ENCODE results near the gene HNF1B. TPM values are rescaled to one million over a fixed set of nuclear protein-coding genes. Genes with fewer than 3 reads are reported as not detected.

HNF1B gene
- total RNA-seq, 2 donors from 2014 or later = not detected

DNA sequence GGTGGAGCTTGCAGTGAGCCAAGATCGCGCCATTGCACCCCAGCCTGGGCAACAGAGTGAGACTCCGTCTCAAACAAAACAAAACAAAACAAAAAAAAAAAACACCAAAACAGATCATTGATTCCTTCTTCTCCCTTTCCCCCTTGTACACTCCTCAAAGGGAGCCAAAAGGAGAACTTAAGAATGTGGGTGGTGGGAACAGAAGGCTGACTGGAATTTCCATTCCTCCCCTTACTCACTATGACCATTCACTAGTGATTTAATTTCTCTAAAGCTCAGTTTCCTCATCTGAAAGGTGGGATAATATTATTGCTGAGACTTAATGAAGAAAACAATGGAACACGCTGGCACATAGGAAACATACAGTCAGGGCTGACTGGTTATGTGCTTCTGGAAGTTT is 17.1 kb upstream of the HNF1B start:
- Histone ChIP-seq H3K4me1 (ENCODE audit: control insufficient read depth in 1 of 2, low read depth in 2 of 2) (no peaks in the 10 kb centered on the region), H3K27ac (no peak overlapping the region), H3K27me3 (replicated peaks; ENCODE audit: insufficient read depth) (no peaks in the 10 kb centered on the region), H3K9me3 (no peaks in the 10 kb centered on the region), H3K36me3 (no peaks in the 10 kb centered on the region), H3K4me3 (no peak overlapping the region)
- ATAC-seq (ENCODE audit: insufficient number of reproducible peaks, low FRiP score, low read depth) = no peak
- no peak for DNase-seq (ENCODE audit: low spot score)
- TF ChIP-seq, protein P1, sequence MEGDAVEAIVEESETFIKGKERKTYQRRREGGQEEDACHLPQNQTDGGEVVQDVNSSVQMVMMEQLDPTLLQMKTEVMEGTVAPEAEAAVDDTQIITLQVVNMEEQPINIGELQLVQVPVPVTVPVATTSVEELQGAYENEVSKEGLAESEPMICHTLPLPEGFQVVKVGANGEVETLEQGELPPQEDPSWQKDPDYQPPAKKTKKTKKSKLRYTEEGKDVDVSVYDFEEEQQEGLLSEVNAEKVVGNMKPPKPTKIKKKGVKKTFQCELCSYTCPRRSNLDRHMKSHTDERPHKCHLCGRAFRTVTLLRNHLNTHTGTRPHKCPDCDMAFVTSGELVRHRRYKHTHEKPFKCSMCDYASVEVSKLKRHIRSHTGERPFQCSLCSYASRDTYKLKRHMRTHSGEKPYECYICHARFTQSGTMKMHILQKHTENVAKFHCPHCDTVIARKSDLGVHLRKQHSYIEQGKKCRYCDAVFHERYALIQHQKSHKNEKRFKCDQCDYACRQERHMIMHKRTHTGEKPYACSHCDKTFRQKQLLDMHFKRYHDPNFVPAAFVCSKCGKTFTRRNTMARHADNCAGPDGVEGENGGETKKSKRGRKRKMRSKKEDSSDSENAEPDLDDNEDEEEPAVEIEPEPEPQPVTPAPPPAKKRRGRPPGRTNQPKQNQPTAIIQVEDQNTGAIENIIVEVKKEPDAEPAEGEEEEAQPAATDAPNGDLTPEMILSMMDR (IDR thresholded peaks at IDR 0.05) = no peak

DNA sequence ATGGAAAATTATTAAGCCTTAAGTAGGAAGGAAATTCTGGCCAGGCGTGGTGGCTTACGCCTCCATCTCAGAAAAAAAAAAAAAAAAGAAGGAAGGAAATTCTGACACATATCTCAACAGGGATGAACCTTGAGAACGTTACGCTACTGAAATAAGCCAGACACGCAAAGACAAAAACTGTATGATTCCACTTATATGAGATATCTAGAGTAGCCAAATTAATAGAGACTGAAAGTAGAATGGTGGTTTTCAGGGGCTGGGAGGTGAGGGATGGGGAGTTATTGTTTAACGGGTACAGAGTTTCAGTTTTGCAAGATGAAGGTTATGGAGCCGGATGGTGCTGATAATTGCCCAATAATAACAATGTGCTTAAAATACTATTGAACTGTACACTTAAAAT is 16.2 kb upstream of the HNF1B start:
- Histone ChIP-seq H3K4me1 (ENCODE audit: control insufficient read depth in 1 of 2, low read depth in 2 of 2) (no peaks in the 10 kb centered on the region), H3K27ac (no peak overlapping the region), H3K9me3 (no peaks in the 10 kb centered on the region), H3K4me3 (no peak overlapping the region), H3K27me3 (replicated peaks; ENCODE audit: insufficient read depth) (no peaks in the 10 kb centered on the region), H3K36me3 (no peaks in the 10 kb centered on the region)
- DNase-seq (ENCODE audit: low spot score) (no peak), ATAC-seq (ENCODE audit: insufficient number of reproducible peaks, low FRiP score, low read depth) (no peak)
- TF ChIP-seq, protein P1 (IDR thresholded peaks at IDR 0.05) = no peak

DNA sequence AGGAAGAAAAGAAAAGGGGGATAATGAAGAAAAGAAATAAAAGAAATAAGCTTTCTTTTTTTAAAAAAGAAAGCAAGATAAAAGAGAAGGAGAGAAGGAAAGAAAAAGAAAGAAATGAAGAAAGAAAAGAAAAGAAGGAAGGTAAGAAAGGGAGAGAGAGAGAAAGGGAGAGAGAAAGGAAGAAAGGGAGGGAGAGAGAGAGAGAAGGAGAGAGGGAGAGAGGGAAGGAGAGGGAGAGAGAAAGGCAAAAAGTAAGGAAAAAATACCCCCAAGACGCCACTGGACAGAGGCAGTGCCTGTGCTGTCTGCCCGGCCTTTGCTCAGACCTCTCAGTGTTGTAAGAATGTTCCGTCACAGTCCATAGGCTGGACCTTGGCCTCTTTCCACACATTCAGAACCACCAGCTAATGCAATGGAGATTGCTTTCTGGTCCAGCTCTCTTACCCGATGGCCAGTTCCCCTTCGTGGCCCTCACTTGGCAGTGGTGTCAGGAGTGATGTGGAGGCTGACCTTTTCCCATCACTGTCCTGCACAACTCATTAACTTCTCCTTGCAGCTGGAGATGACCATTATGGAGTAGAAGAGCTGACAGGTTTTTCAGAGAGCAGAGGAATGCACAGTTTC is 14.3 kb upstream of the HNF1B start:
- ATAC-seq (ENCODE audit: insufficient number of reproducible peaks, low FRiP score, low read depth) (no peak), DNase-seq (ENCODE audit: low spot score) (no peak)
- no peak overlapping the region for H3K4me3 ChIP-seq
- no peaks in the 10 kb centered on the region for H3K36me3 ChIP-seq
- no peaks in the 10 kb centered on the region for H3K9me3 ChIP-seq
- no peaks in the 10 kb centered on the region for H3K4me1 ChIP-seq (ENCODE audit: control insufficient read depth in 1 of 2, low read depth in 2 of 2)
- TF ChIP-seq, protein P1 (IDR thresholded peaks at IDR 0.05) = no peak
- no peaks in the 10 kb centered on the region for H3K27me3 ChIP-seq (replicated peaks; ENCODE audit: insufficient read depth)
- no peak overlapping the region for H3K27ac ChIP-seq

DNA sequence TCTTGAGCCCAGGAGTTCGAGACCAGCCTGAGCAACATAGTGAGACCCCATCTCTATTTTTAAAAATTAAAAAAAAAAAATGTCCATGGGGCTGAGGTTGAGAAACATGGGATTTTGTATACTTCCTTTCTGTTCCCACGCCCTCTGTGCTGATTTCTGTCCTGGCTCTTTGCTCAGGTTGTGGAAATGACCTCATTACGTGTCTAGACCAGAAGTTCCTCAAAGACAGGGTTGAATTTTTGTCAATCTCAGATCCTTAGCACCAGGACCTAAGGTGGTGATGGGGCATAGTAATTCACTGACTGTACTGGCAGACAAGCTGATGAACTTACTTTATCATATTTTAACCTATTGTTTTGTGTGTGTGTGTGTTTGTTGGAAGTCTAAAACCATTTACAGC is 11.2 kb upstream of the HNF1B start:
- Histone ChIP-seq H3K27me3 (replicated peaks; ENCODE audit: insufficient read depth) (no peaks in the 10 kb centered on the region), H3K9me3 (no peaks in the 10 kb centered on the region), H3K4me3 (no peak overlapping the region), H3K36me3 (no peaks in the 10 kb centered on the region), H3K27ac (no peak overlapping the region), H3K4me1 (ENCODE audit: control insufficient read depth in 1 of 2, low read depth in 2 of 2) (no peaks in the 10 kb centered on the region)
- DNase-seq (ENCODE audit: low spot score) (no peak), ATAC-seq (ENCODE audit: insufficient number of reproducible peaks, low FRiP score, low read depth) (no peak)
- TF ChIP-seq, protein P1 (IDR thresholded peaks at IDR 0.05) = no peak

DNA sequence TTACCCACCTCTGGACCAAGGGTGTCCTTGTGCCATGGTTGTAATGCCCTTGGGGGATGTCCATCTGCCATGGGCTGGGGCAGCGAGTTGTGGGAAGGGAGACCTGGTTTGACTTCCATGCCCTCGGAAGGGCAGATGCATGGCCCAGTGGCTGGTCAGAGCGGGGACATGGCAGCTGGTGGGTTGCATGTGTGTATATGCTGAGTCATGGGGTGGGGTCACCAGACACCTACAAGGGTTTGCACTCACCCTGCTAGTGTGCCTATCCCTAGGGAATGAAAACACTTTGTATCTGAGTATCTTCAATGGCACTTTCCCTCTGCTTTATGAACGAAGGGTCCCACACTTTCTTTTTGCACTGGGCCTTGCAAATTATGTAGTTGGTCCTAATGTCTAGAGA is 10.6 kb upstream of the HNF1B start:
- H3K9me3 ChIP-seq = no peaks in the 10 kb centered on the region
- H3K27ac ChIP-seq = no peak overlapping the region
- TF ChIP-seq, protein P1 (IDR thresholded peaks at IDR 0.05) = no peak
- H3K4me1 ChIP-seq (ENCODE audit: control insufficient read depth in 1 of 2, low read depth in 2 of 2) = no peaks in the 10 kb centered on the region
- no peak overlapping the region for H3K4me3 ChIP-seq
- no peaks in the 10 kb centered on the region for H3K27me3 ChIP-seq (replicated peaks; ENCODE audit: insufficient read depth)
- DNase-seq (ENCODE audit: low spot score) = no peak
- no peak for ATAC-seq (ENCODE audit: insufficient number of reproducible peaks, low FRiP score, low read depth)
- no peaks in the 10 kb centered on the region for H3K36me3 ChIP-seq
